NT2/D1 (cell line): ENCODE data around the gene CDH24.

Experiments
- SUZ12 ChIP-seq: IDR thresholded peaks from 2 replicates; pipeline ENCODE4 v1.6.1; 2011; ENCODE audit not compliant: insufficient read length, insufficient read depth; ENCODE audit errors: extremely low read depth
- YY1 ChIP-seq: IDR thresholded peaks from 2 replicates; pipeline ENCODE4 v1.6.1; 2011; ENCODE audit not compliant: insufficient read length, insufficient read depth

DNA sequence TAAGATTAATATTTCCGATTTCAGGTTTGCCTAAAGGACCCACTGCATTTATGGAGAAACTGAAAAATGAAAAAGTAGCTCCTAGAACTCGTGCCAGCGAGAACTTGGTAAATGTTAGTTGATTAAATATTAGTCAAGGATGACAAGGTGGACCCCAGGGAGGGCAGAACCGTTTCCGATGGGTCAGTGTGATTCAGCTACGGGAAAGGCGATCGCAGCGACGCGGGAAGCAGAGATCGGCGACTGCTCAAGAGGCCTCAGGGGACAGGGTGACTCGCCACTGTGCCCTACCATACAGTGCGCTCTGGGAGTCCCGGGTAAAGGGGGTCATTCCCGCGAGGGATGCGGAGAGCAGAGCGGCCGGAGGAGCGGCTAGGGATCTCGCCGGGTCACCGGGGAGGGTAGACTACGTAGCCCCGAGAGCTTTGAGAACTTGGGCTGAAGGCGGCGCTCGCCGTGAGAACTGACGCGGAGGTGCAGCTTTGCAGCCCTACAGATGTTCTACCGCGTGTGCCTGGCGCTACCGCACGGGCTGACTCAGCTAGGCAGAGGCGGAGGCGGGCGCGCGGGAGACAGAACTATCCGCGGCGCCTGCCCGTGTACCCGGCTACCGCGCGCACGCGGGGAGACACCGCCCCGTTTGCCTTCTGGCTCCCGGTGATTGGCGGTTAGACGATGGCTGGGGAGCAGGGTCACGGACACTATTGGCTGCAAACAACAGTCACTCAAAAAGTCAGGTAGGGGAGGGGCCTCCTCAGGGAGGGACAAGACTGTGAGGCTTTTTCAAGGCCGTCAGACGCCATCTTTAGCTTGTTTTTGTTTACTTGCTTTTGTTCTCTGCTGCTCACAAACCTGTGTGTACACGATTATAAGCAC lies 50.5 kb downstream of the CDH24 start:
- TF ChIP-seq SUZ12 (no peak), YY1 (peak; percentile 68)
